GM23248 (cell line): Measurements from ENCODE around the gene ARL3. TPM values are rescaled to one million over a fixed set of nuclear protein-coding genes. Genes with fewer than 3 reads are reported as not detected.

Experiments
- DNase-seq: peaks from one replicate; pipeline ENCODE4 v3.0.0-alpha.2; 2015
- H2AFZ ChIP-seq: fragments of 200-600 bp; sonication (generic); 2 replicates; pipeline ENCODE4 v1.6.1; 2016; ENCODE audit warnings: antibody characterized with exemption
- H3F3A ChIP-seq: fragments of 200-600 bp; sonication (generic); 2 replicates; pipeline ENCODE4 v1.6.1; 2016; ENCODE audit warnings: mild to moderate bottlenecking, antibody characterized with exemption, mixed run types; ENCODE audit not compliant: insufficient read depth
- H3K27ac ChIP-seq: fragments of 200-600 bp; sonication (generic); 2 replicates; pipeline ENCODE4 v1.5.1; 2016; ENCODE audit warnings: mild to moderate bottlenecking
- H3K27me3 ChIP-seq: fragments of 200-600 bp; sonication (generic); replicated peaks from 2 replicates; pipeline ENCODE4 v1.6.1; 2016; ENCODE audit warnings: mild to moderate bottlenecking; ENCODE audit not compliant: insufficient read depth
- H3K36me3 ChIP-seq: fragments of 200-600 bp; sonication (generic); 2 replicates; pipeline ENCODE4 v1.6.1; 2016; ENCODE audit warnings: low read depth, mild to moderate bottlenecking
- H3K4me1 ChIP-seq: fragments of 200-600 bp; sonication (generic); 2 replicates; pipeline ENCODE4 v1.6.1; 2016; ENCODE audit warnings: mild to moderate bottlenecking; ENCODE audit not compliant: insufficient read depth
- H3K4me2 ChIP-seq: fragments of 200-600 bp; sonication (generic); one replicate; pipeline ENCODE4 v1.6.1; 2016; ENCODE audit warnings: mild to moderate bottlenecking; ENCODE audit not compliant: unreplicated experiment
- H3K4me3 ChIP-seq: fragments of 200-600 bp; sonication (generic); 2 replicates; pipeline ENCODE4 v1.5.1; 2016; ENCODE audit warnings: mild to moderate bottlenecking
- H3K79me2 ChIP-seq: fragments of 200-600 bp; sonication (generic); 2 replicates; pipeline ENCODE4 v1.6.1; 2016; ENCODE audit warnings: mild to moderate bottlenecking; ENCODE audit not compliant: insufficient read depth
- H3K9ac ChIP-seq: fragments of 200-600 bp; sonication (generic); 2 replicates; pipeline ENCODE4 v1.6.1; 2016; ENCODE audit warnings: mild to moderate bottlenecking
- H3K9me2 ChIP-seq: fragments of 200-600 bp; sonication (generic); 2 replicates; pipeline ENCODE4 v1.6.1; 2016; ENCODE audit warnings: mixed run types, mild to moderate bottlenecking, moderate library complexity; ENCODE audit not compliant: insufficient read depth
- H3K9me3 ChIP-seq: fragments of 200-600 bp; sonication (generic); one replicate; pipeline ENCODE4 v1.6.1; 2017; ENCODE audit warnings: low read depth
- H4K20me1 ChIP-seq: fragments of 200-600 bp; sonication (generic); 2 replicates; pipeline ENCODE4 v1.6.0; 2016; ENCODE audit not compliant: insufficient read depth
- EZH2 ChIP-seq: fragments of 200-600 bp; sonication (generic); IDR thresholded peaks from 2 replicates; pipeline ENCODE4 v1.6.1; 2018; ENCODE audit warnings: antibody characterized with exemption, mild to moderate bottlenecking; ENCODE audit not compliant: insufficient read depth, poor library complexity, severe bottlenecking
- EZH2phosphoT487 ChIP-seq: fragments of 200-600 bp; sonication (generic); IDR thresholded peaks from 2 replicates; pipeline ENCODE4 v1.6.1; 2018; ENCODE audit warnings: antibody characterized with exemption, moderate library complexity, mild to moderate bottlenecking, low read depth; ENCODE audit not compliant: insufficient read depth
- WGBS, 2 experiments: methylation state at CpG; one replicate each; pipeline ENCODE4 v1.1.6; 2015 to 2017; ENCODE audit warnings: low lambda C conversion rate in 2 of 2, low coverage in 1 of 2; ENCODE audit errors: missing lambda C conversion rate in 2 of 2; 5-methylcytosine and 5-hydroxymethylcytosine counted together
- in situ Hi-C: fragments of 300-500 bp; cut with MboI; formaldehyde crosslinking; loops from 2 replicates; pipeline ENCODE4 v1.15.0; 2020
- polyA plus RNA-seq: library from polyadenylated mRNA; unstranded; fragments of >200 nt; fragmentation: Nextera tagmentation; extraction: Ambion mirVana; gene quantifications from 2 replicates; pipeline ENCODE4 v1.2.1, GENCODE V29; 2016
- total RNA-seq: library from RNA; depleted of rRNA; stranded (reverse); fragments of >200 nt; shearing (Covaris generic); gene quantifications from 2 replicates; pipeline ENCODE4 v1.2.3, GENCODE V29; 2014

Gene ARL3
- total and polyA plus RNA-seq, 2 experiments from 2014 or later = 3.8 to 24.1 TPM

- 0 out of 2 replicates have a peak, but pooled peaks cover 4% of the 10 kb centered on the region for H3K4me1 ChIP-seq
- in situ Hi-C loops = loop anchor here (5.0 to 25.0 kb wide), 3 partner anchors 106 to 336 kb away; no protein-coding TSS in a partner anchor
- no peaks in the 10 kb centered on the region for H3K9me3 ChIP-seq
- TF ChIP-seq EZH2 = no peak
- no peak for TF ChIP-seq EZH2phosphoT487
- no peaks in the 10 kb centered on the region for H3K9me2 ChIP-seq
- no peak overlapping the region for H3K27ac ChIP-seq
- peak; percentile 79 for DNase-seq
- H3K4me2 ChIP-seq = no peak overlapping the region
- H2AFZ ChIP-seq = no peak overlapping the region
- no peaks in the 10 kb centered on the region for H3K36me3 ChIP-seq
- no peaks in the 10 kb centered on the region for H3K79me2 ChIP-seq
- H3K27me3 ChIP-seq = no peaks in the 10 kb centered on the region
- H4K20me1 ChIP-seq = no peaks in the 10 kb centered on the region
- no peak overlapping the region for H3K4me3 ChIP-seq
- 55 to 56% methylated on average over 3 of the region's 3 CpGs for WGBS, 2 experiments
- no peak overlapping the region for H3K9ac ChIP-seq
- no peaks in the 10 kb centered on the region for H3F3A ChIP-seq
These were observed 12.1 kb upstream of the ARL3 start for GRCh38 chr10:102726274-102726673.

GRCh38 chr10:102723989-102724388, 9.8 kb upstream of the ARL3 start:
- H3K79me2 ChIP-seq = no peaks in the 10 kb centered on the region
- in situ Hi-C loops = no loop called here
- no peak overlapping the region for H3K4me3 ChIP-seq
- TF ChIP-seq EZH2 = no peak
- no peak for TF ChIP-seq EZH2phosphoT487
- 0 out of 2 replicates have a peak, but pooled peaks cover 4% of the 10 kb centered on the region for H3K4me1 ChIP-seq
- H4K20me1 ChIP-seq = no peaks in the 10 kb centered on the region
- no peaks in the 10 kb centered on the region for H3K9me3 ChIP-seq
- 92 to 93% methylated on average over 4 of the region's 4 CpGs for WGBS, 2 experiments
- no peak overlapping the region for H3K4me2 ChIP-seq
- no peak overlapping the region for H2AFZ ChIP-seq
- no peaks in the 10 kb centered on the region for H3F3A ChIP-seq
- no peak for DNase-seq
- no peak overlapping the region for H3K27ac ChIP-seq
- H3K36me3 ChIP-seq = no peaks in the 10 kb centered on the region
- no peak overlapping the region for H3K9ac ChIP-seq
- H3K9me2 ChIP-seq = no peaks in the 10 kb centered on the region
- H3K27me3 ChIP-seq = no peaks in the 10 kb centered on the region

GRCh38 chr10:102721954-102722353, 7.8 kb upstream of the ARL3 start:
- WGBS, 2 experiments = 77 to 78% methylated on average over 4 of the region's 4 CpGs
- H3K4me1 ChIP-seq = 0 out of 2 replicates have a peak, but pooled peaks cover 4% of the 10 kb centered on the region
- H3K4me2 ChIP-seq = no peak overlapping the region
- in situ Hi-C loops = no loop called here
- no peaks in the 10 kb centered on the region for H3K9me3 ChIP-seq
- H3K27me3 ChIP-seq = no peaks in the 10 kb centered on the region
- no peak overlapping the region for H3K9ac ChIP-seq
- H3K9me2 ChIP-seq = no peaks in the 10 kb centered on the region
- H3F3A ChIP-seq = no peaks in the 10 kb centered on the region
- no peak overlapping the region for H3K27ac ChIP-seq
- no peaks in the 10 kb centered on the region for H3K36me3 ChIP-seq
- DNase-seq = no peak
- no peaks in the 10 kb centered on the region for H4K20me1 ChIP-seq
- no peak overlapping the region for H2AFZ ChIP-seq
- TF ChIP-seq EZH2phosphoT487 (no peak), EZH2 (no peak)
- no peaks in the 10 kb centered on the region for H3K79me2 ChIP-seq
- H3K4me3 ChIP-seq = no peak overlapping the region

- no peak for DNase-seq
- TF ChIP-seq EZH2 = no peak
- TF ChIP-seq EZH2phosphoT487 = no peak
- no peaks in the 10 kb centered on the region for H3K4me1 ChIP-seq
- H3K9ac ChIP-seq = no peak overlapping the region
- H3K9me2 ChIP-seq = no peaks in the 10 kb centered on the region
- H3K4me3 ChIP-seq = no peak overlapping the region
- H3K9me3 ChIP-seq = no peaks in the 10 kb centered on the region
- H2AFZ ChIP-seq = no peak overlapping the region
- no peaks in the 10 kb centered on the region for H3K79me2 ChIP-seq
- no peaks in the 10 kb centered on the region for H3K36me3 ChIP-seq
- no peaks in the 10 kb centered on the region for H4K20me1 ChIP-seq
- no peaks in the 10 kb centered on the region for H3F3A ChIP-seq
- H3K27me3 ChIP-seq = no peaks in the 10 kb centered on the region
- in situ Hi-C loops = no loop called here
- H3K27ac ChIP-seq = no peak overlapping the region
- H3K4me2 ChIP-seq = no peak overlapping the region
- 71 to 75% methylated on average over 6 of the region's 6 CpGs for WGBS, 2 experiments
These were observed 6.6 kb upstream of the ARL3 start for GRCh38 chr10:102720775-102721301.
